Measurements from ENCODE around the gene ERC2. TPM values are rescaled to one million over a fixed set of nuclear protein-coding genes. Genes with fewer than 3 reads are reported as not detected.

ERC2 gene
- total RNA-seq, 4 donors from 2014 or later: 5.3 to 8.8 (median 7.8) TPM

- no peak overlapping the region for H3K27ac ChIP-seq
- DNase-seq: no peak
- intact Hi-C loops (cut with DNase I): no loop called here
- H3K4me1 ChIP-seq: no peaks in the 10 kb centered on the region
- no peaks in the 10 kb centered on the region for H3K36me3 ChIP-seq
- TF ChIP-seq POLR2A (IDR thresholded peaks at IDR 0.05): no peak
- TF ChIP-seq, protein P1, sequence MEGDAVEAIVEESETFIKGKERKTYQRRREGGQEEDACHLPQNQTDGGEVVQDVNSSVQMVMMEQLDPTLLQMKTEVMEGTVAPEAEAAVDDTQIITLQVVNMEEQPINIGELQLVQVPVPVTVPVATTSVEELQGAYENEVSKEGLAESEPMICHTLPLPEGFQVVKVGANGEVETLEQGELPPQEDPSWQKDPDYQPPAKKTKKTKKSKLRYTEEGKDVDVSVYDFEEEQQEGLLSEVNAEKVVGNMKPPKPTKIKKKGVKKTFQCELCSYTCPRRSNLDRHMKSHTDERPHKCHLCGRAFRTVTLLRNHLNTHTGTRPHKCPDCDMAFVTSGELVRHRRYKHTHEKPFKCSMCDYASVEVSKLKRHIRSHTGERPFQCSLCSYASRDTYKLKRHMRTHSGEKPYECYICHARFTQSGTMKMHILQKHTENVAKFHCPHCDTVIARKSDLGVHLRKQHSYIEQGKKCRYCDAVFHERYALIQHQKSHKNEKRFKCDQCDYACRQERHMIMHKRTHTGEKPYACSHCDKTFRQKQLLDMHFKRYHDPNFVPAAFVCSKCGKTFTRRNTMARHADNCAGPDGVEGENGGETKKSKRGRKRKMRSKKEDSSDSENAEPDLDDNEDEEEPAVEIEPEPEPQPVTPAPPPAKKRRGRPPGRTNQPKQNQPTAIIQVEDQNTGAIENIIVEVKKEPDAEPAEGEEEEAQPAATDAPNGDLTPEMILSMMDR (IDR thresholded peaks at IDR 0.05): no peak
- 87 to 90% methylated on average over 2 of the region's 2 CpGs for WGBS, 2 donors
- no peak overlapping the region for H3K4me3 ChIP-seq (replicated peaks in 1 of 3)
- no peaks in the 10 kb centered on the region for H3K27me3 ChIP-seq
- no peaks in the 10 kb centered on the region for H3K9me3 ChIP-seq
These were observed 70.5 kb downstream of the ERC2 start for GRCh38 chr3:56397798-56398197.

GRCh38 chr3:56389183-56389830 is 79.0 kb downstream of the ERC2 start:
- H3K4me3 ChIP-seq (replicated peaks in 1 of 3): no peak overlapping the region
- intact Hi-C loops (cut with DNase I): no loop called here
- H3K27ac ChIP-seq: no peak overlapping the region
- H3K27me3 ChIP-seq: no peaks in the 10 kb centered on the region
- WGBS, 2 donors: 83 to 92% methylated on average over 3 of the region's 3 CpGs
- no peak for DNase-seq
- H3K36me3 ChIP-seq: no peaks in the 10 kb centered on the region
- H3K9me3 ChIP-seq: no peaks in the 10 kb centered on the region
- H3K4me1 ChIP-seq: no peaks in the 10 kb centered on the region
- TF ChIP-seq POLR2A (IDR thresholded peaks at IDR 0.05): no peak
- TF ChIP-seq, protein P1 (IDR thresholded peaks at IDR 0.05): no peak

DNA sequence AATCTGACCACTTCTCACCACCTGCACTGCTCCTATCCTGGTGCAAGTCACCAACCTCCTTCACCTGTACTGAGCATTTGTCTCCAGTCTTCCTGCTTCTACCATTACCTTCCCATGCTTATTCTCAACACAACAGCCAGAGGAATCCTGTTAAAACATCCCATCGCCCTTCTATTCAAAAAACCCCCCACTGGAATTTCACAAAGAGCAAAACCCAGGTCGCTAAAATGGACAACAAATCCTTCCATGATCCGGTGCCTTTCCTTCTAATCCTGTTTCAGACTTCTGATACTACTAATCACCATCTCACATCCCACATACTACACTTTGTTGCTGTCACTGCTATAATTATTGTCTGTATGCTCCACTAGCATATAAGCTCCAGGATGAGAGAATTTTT is 85.2 kb downstream of the ERC2 start:
- Histone ChIP-seq H3K4me3 (replicated peaks in 1 of 3) (no peak overlapping the region), H3K27ac (no peak overlapping the region), H3K27me3 (no peaks in the 10 kb centered on the region), H3K36me3 (no peaks in the 10 kb centered on the region), H3K9me3 (no peaks in the 10 kb centered on the region), H3K4me1 (no peaks in the 10 kb centered on the region)
- no peak for DNase-seq
- TF ChIP-seq POLR2A (IDR thresholded peaks at IDR 0.05): no peak
- TF ChIP-seq, protein P1 (IDR thresholded peaks at IDR 0.05): no peak
- 78% methylated on average over 3 of the region's 3 CpGs for WGBS, 2 donors
- intact Hi-C loops (cut with DNase I): no loop called here

- intact Hi-C loops (cut with DNase I): no loop called here
- H3K9me3 ChIP-seq: no peaks in the 10 kb centered on the region
- H3K4me3 ChIP-seq (replicated peaks in 1 of 3): no peak overlapping the region
- TF ChIP-seq, protein P1 (IDR thresholded peaks at IDR 0.05): no peak
- TF ChIP-seq POLR2A (IDR thresholded peaks at IDR 0.05): no peak
- no peaks in the 10 kb centered on the region for H3K4me1 ChIP-seq
- H3K27ac ChIP-seq: no peak overlapping the region
- no peaks in the 10 kb centered on the region for H3K27me3 ChIP-seq
- no peak for DNase-seq
- no peaks in the 10 kb centered on the region for H3K36me3 ChIP-seq
- WGBS, 2 donors: 63 to 69% methylated on average over 7 of the region's 7 CpGs
These were observed 88.5 kb downstream of the ERC2 start for GRCh38 chr3:56379723-56380287.

GRCh38 chr3:56375654-56376053 is 92.6 kb downstream of the ERC2 start:
- DNase-seq: no peak
- H3K27ac ChIP-seq: no peak overlapping the region
- no peaks in the 10 kb centered on the region for H3K9me3 ChIP-seq
- no peaks in the 10 kb centered on the region for H3K4me1 ChIP-seq
- TF ChIP-seq, protein P1 (IDR thresholded peaks at IDR 0.05): no peak
- TF ChIP-seq POLR2A (IDR thresholded peaks at IDR 0.05): no peak
- H3K36me3 ChIP-seq: no peaks in the 10 kb centered on the region
- no peaks in the 10 kb centered on the region for H3K27me3 ChIP-seq
- 94 to 96% methylated on average over 3 of the region's 3 CpGs for WGBS, 2 donors
- intact Hi-C loops (cut with DNase I): no loop called here
- H3K4me3 ChIP-seq (replicated peaks in 1 of 3): no peak overlapping the region
